Myocyte (in vitro differentiated cells): ENCODE data around the gene BCAS4. TPM values are rescaled to one million over a fixed set of nuclear protein-coding genes. Genes with fewer than 3 reads are reported as not detected.

Experiments used
- DNase-seq: peaks from one replicate; pipeline ENCODE4 v3.0.0-alpha.2; 2012; ENCODE audit warnings: low read depth
- total RNA-seq: library from RNA; depleted of rRNA; stranded (reverse); fragments of >200 nt; gene quantifications from 2 replicates; pipeline ENCODE4 v1.2.3, GENCODE V29; 2014

The BCAS4 gene
- total RNA-seq, 1 donor from 2014 or later = 5.6 TPM

DNA sequence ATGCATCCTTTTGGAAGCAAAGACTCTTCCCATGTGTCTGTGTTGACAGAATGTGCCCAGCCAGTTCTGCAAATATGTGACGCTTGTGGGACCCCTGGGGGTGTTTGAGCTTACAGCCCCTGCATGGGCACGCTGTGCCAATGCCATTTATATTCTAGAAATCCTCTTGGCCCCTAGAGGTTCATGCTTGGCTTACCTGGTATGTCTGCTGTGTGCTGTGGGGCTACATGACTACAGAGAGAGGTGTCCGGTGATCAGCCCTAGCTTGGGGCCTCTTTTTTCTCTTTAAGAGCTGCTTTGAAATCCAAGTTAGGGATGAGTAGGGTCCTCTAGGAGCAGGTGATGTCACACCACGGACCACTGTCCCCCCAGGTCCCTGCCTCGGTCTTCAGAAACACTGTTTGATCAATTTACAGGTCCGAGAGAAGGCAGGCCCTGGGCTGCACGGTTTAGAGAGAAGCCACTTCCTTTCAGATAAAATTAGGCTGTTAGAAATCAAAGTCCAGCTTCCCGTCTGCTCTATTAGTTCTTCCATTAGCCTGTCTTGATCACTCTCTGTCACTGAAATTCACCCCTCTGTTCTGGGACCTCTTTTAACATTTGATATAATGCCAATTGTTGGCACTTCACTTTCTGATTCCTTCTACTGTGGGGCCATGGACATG, 26.5 kb downstream of the BCAS4 start:
- DNase-seq = no peak

DNA sequence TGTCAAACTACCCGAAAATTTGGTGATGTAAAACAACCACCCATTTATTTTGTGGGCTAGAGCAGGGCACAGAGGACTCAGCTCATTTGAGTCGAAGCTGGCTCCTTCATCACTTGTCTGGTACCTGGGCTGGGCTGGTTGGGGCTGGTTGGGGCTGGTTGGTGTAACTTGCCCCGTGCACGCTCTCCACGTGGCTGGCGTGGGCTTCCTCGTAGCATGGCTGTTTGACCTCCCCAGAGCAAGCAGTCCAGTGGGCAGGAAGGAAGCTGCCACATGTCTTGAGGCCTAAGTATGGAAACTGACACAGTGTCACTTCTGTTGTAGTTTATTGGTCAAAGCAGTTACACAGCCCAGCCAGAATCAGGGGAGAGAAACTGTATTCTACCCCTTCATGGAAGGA, 27.1 kb downstream of the BCAS4 start:
- DNase-seq = no peak

DNA sequence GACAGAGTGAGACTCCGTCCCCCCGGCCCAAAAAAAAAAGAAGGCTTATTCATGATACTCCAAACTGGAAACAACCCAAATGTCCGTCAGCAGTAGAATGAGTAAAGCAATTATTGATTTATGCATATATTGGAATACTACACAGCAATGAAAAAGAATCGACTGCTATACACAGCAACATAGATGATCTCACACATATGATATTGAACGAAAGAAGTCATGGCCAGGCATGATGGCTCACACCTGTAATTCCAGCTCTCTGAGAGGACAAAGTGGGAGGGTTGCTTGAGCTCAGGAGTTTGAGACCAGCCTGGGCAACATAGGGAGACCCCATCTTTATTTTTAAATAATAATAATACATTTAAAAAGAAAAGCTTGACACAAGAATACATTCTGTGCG, 28.5 kb downstream of the BCAS4 start:
- DNase-seq = no peak

DNA sequence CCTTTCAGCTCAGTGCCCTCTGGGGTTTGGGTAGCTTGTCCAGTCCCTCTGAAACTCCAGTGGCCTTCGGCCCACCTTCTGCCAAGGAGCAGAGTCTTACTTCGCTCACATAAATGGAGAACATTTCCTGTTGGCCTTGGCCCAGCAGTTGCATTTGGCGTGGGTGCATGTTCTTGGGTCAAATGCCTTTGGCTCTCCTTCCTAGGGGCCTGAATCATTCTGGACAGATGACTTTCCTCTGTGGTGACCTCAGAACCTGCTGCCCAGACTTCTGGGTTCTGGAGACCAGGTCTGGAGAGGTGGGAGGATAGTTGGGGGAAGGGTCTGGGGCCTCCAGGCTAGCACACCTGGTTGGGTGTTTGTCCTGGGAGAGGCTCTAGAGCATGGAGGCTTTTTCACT, 29.3 kb downstream of the BCAS4 start:
- peak; percentile 80 for DNase-seq

DNA sequence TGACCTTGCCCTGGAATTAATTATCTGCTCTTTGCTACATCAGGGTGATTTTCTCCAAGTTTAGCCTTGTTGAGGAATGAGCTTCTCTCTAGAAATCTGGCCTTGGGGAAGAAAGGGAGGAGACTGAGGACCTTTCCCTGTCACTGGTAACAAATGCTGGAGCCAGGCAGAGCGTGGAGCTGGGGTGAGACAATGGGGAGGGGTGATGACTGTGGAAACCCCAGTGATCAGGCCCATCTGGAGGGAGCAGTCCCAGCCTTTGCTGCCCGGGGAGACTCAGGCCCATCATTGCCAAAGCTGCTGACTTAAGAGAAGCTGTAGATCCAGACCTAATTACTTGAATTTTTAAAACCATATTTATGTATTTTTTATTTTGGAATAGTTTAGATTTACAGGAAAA, 31.3 kb downstream of the BCAS4 start:
- DNase-seq = no peak

DNA sequence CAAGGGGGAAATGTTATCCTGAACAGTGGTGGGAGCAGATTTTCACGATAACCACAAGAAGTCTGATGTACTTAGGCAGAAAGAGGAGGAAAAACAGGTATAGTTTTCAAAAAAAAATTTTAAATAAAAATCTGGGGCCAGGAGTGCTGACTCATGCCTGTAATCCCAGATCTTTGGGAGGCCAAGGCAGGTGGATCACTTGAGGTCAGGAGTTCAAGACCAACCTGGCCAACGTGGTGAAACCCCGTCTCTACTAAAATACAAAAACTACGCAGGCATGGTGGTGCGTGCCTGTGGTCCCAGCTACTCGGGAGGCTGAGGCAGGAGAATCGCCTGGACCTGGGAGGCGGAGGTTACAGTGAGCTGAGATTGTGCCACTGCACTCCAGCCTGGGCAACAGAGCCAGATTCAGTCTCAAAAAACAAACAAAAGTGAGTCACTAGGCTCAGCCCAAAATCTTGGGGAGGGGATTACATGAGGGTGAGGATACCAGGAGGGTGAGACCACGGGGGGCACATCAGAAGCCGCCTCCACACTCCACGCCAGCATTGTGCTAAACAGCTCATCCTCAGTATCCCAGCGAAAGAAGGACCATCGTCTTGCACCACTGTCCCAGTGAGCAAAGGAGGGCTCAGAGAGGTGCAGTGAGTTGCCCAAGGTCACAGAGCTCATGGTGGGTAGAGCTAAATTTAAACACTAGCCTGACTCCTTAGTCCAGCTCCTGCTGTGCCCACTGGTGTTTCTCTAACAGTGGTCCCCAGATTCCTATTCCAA, 33.7 kb downstream of the BCAS4 start:
- no peak for DNase-seq

DNA sequence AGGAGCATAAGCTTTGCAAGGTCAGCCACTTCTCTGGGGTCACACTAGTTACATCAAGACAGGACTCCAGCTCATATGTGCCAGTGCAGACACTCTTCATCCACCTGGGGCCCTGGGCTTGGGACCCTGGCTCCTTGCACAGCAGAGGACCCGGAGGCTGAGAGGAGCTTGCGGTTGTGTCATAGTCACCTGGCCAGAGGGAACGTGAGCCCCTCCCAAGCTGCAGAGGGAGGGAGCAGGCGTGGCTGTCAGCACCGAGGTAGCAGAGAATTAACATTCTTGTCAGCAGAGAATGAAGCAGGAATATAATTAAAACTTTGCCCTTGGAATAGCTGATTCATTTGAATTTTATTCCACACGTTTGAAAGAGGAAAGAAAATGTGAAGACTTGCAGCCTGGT, 36.8 kb downstream of the BCAS4 start:
- no peak for DNase-seq

DNA sequence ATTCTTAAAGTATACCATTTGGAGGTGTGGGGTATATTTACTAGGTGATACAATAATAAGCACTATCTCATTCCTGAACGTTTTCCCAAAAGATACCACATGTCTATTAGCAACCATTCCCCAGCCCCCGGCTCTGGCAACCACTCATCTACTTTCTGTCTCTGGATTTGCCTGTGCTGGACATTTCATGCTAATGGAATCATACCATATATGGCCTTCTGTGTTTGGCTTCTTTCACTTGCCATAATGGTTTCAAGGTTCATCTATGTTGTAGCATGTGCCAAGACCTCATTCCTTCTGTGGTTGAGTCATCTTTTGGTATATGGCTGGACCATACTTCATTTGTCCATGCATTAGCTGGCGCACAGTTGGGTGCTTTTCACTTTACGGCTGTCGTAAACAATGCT, 39.7 kb downstream of the BCAS4 start:
- no peak for DNase-seq

DNA sequence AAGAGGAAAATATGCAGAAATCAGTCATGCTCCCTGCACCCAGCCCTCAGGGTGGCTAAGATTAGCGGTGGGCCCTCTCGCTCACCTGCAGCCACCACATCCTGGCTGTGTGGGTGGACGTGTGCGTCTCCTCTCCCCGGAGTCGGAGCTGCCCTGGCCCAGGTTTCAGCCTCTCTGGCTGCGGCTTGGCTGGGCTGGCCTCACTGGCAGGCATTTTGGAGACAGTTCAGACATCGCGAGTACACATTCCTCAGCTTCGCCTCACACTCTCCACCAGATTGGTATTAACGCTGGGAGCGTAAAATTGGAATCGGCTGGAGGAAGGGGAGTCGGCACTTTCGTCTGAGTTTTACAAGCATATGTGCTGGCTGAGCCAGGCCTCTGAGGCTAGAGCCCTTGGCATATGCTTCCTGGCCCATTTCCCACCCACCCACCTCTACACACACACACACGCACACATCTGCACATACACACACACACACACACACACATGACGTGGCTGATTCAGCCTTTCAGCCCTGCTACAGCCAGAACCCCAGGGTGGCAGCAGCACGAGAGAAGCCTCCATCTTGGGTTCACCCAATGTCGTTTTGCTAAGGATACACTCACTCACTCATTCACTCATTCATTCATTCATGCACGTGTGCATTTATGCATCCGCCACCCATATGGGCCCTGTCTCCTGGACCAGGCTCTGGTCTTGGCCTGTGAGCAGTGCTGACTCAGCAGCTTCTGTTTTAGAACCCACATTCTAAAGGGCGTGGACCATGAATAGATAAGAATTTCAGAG, 42.9 kb downstream of the BCAS4 start:
- no peak for DNase-seq

DNA sequence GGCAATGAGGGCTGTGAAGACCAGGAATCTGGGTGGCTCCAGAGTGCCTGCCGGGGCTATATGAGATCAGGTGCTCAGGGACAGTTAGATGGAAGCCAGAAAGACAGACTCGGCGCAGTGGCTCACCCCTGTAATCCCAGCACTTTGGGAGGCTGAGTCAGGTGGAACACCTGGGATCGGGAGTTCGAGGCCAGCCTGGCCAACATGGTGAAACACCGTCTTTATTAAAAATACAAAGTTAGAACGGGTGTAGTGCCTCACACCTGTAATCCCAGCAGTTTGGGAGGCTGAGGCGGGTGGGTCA, 43.4 kb downstream of the BCAS4 start:
- DNase-seq = no peak

DNA sequence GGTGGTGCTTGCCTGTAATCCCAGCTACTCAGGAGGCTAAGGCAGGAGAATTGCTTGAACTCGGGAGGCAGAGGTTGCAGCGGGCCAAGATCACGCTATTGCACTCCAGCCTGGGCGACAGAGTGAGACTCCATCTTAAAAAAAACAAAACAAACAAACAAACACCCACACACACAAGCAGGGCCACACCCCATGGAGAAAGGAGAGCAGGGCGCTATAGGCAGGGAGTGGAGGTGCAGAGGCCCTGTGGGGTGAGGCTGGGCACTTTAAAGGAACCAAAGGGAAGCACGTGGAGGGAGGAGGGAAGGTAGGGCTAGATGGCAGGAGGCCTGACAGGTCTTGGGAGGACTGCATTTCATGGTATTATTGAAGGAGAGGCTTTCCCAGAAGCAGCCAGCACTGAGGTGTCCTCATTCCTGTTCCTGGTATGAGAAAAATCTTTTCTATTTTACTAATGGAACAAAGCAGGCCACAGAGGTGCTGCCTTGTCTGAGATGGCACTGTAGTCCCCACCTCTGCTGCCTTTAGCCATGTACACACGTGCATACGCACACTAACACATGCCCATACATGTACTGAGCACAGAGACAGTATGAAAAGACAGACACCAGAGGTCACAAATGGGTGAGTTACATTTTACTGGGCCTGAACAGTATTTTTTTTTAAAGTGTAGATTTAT, 44.0 kb downstream of the BCAS4 start:
- no peak for DNase-seq

DNA sequence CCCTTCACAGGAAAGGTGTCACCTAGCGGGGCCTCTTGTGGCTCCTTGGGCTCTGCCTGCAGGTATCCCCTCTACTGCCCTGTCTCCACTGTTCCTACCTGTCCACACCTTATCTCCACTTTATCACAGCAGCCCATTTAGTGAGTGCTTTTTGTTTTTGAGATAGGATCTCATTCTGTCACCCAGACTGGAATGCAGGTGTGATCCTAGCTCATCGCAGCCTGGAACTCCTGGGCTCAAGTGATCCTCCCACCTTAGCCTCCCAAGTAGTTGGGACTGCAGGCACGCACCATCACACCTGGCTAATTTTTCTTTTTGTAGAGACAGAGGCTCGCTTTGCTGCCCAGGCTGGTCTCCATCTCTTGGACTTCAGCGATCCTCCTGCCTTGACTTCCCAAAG, 48.0 kb downstream of the BCAS4 start:
- no peak for DNase-seq

DNA sequence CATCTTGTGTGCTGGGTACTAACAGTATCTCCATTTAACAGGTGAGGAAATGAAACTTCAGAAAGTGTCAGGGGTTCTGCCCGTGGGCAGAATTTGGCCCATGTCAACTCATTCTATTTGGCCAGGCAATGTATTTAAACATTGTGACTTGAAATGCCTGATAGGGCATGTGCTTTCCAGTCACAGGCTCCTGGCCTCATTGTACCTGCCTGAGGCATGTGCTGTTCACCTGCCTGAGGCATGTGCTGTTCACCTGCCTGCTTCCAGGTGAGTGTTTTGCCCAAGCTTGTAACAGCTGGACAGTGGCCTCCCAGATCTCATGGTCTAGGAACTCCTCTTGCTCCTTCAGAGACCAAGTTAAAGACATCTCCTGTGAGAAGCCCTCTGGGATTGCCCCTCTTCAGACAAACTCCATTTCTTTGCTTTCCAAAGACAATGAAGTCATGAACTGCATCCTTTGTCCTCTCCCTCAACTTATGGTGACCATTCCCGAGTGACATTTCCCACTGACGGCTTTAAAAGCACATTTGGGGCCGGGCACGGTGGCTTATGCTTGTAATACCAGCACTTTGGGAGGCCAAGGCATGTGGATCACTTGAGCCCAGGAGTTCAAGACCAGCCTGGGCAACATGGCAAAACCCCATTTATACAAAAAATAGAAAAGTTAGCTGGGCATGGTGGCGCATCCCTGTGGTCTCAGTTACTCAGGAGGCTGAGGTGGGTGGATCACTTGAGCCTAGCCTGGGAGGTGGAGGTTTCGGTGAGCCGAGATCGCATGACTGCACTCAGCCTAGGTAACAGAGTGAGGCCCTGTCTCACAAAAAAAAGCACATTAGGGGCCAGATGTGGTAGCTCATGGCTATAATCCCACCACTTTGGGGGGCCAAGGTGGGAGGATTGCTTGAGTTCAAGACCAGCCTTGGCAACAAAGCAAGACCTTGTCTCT, 48.7 kb downstream of the BCAS4 start:
- no peak for DNase-seq

DNA sequence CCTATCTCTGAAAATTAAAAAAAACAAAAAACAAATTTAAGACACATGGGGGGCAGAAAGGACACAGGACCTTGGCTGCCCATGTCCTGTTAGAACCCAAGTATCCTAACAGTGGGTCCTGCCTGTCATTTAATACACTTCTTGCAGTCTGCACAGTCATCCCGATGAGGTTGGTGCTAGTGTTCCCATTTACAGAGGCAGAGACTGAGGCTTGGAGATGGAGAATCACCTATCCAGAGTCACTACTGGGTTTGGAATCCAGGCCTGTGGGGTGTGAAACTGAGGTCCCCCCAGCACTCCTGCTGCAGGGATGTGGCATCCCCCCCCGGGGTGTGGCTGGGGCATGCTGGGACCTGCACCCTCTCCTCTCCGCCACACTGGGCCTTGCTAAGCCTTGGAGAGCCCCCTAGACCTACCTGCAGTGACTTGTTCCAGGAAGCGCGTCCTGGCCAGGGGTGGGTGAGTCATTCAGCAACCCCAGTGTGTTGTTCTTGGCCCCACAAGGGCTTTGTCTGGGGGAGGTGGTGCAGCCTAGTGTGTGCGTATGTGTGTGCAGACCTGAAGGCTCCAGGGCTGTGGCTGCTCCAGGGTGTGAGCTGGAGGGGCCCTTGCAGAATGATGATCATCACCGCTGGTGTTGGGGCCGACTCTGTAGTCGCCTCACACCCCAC, 49.7 kb downstream of the BCAS4 start:
- no peak for DNase-seq

DNA sequence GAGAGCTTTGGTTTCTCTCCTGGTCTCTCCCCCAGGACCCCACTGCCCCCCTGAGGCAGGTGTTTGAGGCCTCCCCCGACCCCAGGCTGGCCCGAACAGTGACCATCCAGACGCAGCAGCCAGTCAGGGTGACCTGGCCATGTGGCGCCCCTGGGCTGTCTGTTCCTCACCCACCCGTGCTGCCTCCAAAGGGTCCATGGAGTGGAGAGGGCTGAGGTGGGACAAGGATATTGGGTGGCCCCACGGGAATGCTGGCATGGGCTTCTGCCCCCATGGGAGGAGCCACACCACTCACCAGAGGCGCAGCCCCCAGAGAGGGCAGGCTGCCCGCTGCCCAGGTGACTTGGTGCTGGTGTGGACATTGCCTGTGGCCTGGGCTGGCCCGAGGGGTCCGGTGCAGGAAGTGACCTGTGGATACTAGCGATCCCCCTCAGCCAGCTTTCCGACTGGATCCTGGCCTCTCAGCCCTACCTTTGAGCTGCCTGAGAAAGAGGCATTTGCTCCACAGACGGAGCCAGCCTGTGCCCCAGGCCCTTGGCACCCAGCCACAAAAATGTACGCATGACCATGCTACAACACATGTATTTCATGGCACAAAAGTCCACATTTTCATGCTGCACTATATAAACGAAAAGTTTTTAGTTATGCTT, 50.8 kb downstream of the BCAS4 start:
- DNase-seq = no peak

DNA sequence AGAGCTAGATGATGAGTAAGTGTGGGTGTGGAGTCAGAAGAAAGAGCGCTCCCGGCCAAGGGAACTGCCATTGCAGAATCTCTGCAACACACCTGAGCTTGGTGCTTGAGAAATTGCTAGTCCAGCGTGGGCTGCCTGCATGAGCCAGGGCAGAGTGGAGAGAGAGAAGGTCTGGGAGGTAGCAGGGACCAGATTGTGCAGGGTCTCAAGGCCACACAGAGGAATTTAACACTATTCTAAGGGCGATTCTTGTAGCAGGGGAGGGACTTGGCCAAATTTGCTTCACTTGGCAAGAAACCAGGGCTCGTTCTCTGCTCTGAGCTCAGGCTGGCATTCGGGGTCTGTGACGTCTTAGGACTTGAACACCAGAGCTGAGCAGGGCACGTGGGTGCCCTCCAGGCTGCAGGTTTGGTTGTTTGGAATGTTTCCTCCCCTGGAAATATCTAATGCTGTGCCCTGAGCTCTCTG, 53.5 kb downstream of the BCAS4 start:
- no peak for DNase-seq

DNA sequence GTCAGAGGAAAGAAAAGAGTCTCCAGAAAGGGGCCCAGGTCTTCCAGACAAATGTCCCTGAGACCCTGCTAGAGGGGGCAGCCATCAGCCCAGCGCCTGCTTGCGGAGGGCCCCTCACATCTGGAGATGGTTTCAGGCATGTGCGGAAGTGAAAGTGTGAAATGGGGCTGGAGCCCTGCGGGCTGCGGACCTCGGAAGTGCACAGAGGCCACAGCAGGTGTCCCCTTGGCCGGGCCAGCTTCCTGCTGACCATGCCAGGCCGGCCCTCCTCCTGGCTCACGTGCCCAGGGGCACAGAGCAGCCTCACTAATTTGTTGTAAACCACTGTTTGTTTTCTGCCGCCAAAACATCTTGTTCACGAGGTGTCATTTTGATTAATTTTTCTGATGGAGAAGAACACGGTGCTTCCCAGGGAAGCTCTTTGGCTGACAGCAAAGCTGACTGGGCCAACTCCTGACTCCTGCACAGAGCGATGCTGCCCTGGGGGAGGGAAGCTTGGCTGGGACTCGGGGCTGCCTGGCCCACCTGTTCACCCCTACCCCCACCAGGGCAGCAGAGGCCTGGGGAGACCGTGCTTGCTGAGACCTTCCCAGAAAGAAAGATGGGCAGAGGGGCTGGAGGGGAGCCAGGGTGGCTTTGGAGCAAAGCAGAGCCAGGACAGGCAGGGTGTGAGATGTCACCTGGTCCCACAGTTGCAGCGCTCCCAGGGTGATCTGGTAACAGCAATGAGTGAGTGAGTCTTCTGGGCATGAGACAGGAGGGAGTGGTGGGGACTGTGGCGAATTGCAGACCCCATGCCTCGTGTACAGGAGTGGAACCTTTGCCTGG, 54.2 kb downstream of the BCAS4 start:
- DNase-seq = no peak

DNA sequence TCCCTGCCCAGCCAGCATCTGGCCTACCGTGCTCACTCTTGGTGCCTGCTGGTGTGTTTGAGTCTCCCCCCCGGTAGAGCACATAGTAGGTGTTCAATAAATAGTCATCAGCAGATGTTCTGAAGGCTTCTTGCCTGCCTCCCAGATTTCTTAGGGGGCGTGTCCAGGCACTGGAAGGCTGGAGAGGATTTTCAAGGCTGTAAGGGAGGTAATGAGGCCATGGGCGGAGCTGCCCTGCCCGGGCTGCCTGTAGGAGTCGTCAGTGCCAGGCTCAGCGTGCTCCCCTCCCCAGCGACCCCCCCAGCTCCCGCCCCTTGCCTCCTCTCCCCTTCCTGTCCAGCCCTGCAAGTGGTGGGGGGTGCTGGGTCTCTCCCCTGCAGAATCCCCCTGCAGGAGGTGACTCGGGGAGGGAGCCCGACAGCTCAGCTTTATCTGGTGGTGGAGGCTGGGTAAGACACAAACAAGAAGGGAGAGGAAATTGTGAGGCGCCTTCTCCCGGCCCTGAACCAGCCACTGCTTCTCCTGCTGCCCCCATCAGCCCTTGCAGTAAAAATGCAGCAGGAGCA, 55.9 kb downstream of the BCAS4 start:
- DNase-seq = no peak
